HCEC 1CT (cell line): Measurements from ENCODE around the gene SIK3.
A peak's percentile ranks its signal among the peaks of the same experiment; 100 is the strongest.
"Not testable (repeated sequence)": the region's sequence is repeated elsewhere in the genome, so short reads cannot be mapped to it uniquely, and the experiment has no call there.

Experiments
- DNase-seq: peaks from one replicate; pipeline ENCODE4 v3.0.0-alpha.2; 2017

Gene SIK3

DNA sequence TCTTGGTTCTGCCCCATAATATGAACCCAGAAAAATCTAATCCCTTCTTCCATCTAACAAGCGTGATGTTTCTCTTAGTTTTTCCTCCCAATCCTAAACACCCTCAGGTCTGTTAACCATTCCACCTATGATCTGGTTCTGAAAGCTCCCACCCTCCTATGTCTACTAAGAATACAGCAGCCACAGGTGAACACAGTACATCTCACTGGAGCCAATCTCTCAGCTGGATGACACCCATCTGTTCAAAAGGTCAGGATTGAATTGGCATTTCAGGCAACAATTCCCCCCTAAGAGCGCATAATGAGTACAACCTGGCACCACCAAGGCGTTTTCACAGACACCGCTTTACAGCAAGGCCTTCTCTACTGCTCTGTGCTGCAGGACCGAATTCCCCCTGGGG, 241.8 kb downstream of the SIK3 start:
- no peak for DNase-seq

DNA sequence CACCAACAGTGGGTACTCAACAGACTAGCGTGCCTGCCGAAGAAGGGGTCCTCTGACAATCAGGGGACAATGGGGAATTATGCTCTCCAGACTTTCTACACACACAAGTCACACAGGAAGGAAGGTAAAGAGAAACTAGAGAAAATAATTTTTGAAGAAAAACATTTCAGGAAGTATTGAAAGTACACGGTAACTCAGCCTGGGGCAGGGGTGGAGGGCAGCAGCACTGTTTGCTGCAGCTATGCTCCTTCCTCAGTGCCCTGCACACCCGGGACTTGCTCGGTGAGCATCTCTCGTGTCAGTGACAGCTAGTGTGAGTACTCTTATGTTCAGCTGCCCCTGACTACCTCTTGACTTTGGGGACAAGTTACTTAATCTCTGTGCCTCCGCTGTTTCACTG, 242.8 kb downstream of the SIK3 start:
- DNase-seq, result no peak

DNA sequence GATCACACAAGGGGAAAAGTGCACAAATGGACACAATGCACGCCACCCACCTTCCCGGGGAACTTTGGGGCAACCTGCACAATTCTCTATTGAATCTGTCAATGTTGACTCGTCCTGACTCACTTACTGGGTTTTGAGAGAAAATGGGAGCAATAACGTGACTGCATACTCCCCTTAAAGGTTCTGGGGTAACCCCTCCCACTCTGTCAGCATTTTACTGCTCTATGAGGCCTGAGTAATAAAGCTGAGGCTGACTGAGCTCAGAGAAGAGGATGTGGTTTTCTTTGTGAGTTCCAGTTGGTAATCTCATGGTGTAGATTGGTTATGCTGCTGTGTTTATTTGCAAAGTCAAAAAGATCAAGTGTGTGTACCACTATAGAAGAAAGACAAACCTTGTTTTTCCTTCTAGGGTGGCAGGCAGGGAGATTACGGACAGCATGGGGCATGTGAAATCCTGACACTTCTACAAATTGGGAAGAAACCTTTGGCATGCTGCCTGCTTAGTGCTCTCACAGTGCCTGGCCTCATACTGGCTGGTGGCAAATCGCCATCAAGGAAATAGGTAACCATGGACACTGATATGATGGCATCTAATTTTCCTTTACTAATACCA, 244.7 kb downstream of the SIK3 start:
- peak; percentile 98 for DNase-seq

DNA sequence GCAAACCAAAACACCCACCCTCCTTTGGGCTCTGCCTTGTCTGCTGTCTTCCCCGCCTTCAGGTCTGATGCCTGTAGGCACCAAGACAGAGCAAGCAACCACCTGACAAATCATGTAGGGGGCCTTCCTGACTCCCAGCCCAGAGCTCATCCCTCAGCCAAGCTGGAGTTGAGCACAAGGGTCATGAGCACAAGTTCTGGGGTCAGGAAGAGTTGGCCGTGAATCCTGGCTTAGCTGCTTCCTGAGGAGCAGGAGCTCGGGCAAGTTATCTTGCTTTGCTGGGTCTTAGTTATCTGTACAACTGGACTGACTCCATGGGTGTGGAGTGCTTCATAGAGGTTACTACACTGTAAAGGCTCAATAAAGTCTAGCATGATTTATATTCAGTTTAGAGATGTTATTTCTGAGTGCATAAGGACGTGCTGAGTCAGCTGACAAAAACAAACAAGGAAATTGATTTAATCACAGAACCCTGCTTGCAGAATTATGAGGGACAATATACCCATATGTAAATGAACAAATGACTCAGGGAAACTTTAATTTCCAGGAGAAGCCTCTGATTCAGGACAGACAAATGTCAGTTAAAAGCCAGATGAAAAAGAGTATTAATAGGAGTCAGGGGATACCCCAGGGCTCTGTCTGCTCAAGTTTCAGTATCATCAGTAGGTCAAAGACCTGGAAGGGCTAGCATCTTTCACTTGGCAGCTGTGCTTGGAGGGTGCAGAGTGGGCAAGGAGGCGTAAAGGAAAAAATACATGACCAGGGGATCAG, 245.8 kb downstream of the SIK3 start:
- DNase-seq, result peak; percentile 80

DNA sequence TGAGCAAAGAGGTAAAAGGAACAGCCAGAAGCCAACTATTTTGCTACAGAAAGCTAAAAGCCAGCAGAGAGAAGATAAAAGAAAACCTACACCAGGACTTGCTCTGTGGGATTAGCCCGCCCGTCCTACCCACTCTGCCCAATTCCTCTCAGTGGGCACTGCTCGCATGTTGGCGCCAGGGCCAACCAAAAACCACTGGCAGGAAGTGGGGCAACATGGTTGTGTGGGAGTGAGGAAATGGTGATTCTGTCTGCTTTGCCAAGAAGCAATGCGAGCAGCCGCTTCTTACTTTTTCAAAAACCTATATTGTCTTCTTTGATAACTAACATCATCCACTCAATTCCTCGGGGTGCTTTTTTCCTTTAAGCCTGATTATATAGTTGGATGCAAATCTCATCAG, 246.6 kb downstream of the SIK3 start:
- DNase-seq, result no peak

DNA sequence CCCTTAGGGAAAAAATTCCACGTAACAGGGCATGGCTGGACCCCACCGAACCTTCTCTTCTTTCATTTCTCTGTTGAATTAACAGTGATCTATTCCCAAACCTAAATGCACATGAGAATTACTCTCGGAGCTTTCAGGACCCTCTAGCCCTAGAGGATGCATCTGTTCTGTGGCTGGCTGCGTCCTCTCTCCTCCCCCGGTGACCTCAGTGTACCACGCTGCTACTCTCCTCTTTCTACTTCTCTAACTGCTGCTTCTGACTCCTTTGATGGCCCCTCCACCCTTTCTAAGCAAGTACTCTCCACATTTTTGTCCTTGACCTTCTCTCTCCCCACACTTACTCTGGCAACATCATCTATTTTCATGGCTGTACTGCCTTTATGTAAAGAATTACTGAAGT, 248.7 kb downstream of the SIK3 start:
- no peak for DNase-seq

DNA sequence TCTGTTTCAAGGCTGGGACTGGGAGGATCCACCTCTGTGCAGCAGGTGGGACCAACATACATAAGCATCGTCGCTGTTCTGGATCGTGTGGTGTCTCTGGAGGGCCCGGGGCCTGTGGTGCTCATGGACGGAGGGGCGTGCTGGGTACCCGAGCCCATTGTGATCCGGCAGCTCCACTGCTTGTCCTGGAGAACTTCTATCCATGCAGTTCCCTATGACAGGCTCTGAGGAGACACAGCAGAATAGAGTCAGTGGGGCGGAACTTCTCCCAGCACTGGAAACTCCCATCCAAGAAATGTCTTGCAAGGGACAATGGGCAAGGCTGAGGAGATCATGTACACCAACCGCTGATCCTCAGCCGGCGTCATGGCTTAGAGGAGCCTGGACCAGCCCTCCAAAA, 249.2 kb downstream of the SIK3 start:
- no peak for DNase-seq

DNA sequence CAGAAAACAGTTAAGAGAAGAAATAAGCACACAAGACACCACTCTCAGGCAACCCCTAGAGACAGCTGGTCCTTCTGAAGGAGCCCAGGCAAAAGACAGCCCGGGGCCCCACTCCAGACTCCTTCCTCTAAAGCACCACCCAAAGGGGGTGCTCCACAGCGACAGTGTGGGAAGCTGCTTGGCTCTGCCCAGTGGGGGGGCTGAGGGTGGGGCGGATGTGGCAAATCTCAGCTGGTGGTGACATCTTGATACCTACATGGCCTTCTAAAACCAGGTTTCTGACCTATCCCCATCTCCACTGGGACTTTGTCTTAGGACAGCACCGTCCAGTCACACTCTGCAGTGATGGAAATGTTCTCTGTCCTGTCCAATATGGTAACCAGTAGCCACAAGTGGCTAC, 250.6 kb downstream of the SIK3 start:
- no peak for DNase-seq

DNA sequence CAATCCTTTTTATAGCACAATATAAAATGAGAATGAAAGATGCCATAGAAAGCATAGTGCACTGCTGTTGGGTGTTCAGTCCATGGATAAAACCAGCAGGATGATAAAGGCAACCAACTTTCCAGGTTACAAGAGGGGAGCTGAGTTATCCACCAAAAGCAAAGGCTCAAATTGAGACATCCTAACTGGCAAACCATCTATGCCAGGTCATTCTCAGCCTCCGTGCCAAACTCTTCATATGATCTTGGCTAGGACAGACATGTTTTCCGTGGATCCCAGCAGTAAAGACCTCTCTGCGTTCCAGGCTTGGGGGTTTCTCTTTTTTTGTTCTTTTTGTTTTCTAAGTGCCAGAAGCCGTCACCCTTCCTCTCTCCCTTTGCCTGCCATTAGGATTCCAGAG, 253.5 kb downstream of the SIK3 start:
- no peak for DNase-seq

DNA sequence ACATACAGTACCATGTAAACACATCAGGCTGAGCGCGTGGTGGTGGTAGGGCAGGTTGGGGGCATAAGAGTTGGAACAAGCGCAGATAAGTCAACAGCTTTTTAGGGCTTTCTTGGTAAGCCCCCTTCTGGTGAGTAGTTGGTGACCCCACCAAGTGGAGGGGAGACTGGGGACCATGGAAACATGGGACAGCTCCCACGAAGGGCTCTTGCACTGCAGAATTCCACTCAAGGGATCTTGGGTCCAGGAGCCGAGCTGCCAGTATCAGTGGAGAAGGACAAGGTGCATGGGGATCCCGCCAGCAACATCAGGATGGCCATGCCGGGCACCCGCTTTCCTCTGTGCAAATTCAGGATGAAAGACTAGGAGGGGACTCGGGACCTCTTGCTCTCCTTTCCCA, 254.6 kb downstream of the SIK3 start:
- DNase-seq, result no peak

DNA sequence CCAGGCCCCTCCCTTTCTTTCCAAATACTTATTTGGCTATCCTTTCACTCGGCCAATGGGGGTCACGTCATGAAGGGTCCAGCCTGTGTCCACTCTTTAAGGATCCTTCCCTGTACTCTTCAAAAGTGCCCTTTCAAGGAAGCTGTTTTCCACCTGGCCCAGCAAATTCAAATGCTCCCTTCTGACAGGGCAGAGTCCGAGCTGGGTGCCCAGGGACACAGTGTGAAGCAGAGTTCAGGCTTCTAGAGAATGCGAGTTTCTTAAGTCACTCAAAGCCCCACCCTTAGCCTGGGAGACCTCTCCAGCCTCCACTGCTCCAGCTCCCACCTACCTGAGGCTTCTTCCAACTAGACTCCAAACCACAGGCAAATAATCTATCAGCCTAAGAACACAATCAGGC, 255.3 kb downstream of the SIK3 start:
- DNase-seq, result no peak

DNA sequence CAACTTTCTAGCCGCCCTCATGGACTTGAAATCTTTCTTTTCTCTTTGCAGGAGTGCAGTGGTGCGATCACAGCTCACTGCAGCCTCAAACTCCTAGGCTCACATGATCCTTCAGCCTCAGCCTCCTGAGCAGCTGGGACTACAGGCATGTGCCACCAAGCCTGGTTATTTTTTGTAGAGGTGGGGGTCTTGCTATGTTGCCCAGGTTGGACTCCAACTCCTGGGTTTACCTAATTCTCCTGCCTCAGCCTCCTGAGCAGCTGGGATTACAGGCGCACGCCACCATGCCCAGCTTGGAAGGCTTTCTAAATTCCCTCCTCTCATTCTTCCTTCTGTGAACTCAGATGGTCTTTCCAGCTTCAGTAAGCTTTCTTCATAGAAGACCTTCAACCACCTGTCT, 256.1 kb downstream of the SIK3 start:
- DNase-seq, result no peak

DNA sequence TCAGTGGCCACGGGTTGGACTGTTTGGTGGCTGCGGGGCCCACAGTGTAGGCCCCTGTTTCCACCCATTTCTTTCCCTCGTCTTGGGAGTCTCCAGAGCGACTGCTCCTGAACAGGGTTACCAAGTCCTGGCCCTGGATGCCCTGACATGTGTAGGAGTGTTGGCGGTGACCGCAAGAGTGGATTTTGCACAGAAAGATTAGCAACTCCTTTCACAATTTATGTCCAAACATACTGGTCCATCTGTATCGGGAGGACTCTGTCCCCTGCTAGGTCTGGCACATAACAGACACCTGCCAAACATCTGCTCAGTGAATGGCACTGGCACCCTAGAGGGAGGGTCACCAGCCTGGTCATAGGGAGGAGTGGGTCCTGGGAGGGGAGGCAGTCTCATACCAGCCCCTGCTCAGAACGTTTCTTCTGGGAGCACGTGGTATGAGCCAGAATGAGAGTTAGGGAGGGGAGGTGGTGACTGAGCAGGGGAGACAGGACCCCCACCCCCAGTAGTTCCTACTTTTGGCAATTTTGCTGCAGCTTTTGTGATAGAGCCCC, 257.4 kb downstream of the SIK3 start:
- no peak for DNase-seq

DNA sequence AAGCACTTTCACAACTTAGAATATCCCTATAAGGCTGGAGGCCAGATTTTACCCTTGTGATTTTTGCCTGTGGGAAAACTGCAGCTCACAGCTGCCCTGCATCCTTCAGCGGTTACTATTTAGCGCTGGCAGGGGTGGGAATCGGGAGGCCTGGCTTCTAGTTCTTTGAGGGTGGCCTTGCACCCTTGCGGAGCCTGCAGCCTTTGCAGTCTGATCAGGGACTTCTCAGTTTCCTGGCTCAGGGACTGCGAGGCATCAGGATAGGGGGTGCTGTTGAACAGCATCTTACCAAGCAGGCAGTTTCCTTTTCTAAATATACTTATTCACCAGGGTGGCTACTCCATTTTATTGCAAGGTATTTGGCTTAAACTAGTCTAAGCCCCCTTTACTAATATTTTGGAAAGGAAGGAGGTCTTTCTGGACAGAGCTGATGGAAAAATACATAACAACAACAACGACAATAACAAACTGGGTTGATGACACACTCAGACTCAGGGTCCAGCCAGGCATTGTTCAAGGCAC, 257.9 kb downstream of the SIK3 start:
- no peak for DNase-seq

DNA sequence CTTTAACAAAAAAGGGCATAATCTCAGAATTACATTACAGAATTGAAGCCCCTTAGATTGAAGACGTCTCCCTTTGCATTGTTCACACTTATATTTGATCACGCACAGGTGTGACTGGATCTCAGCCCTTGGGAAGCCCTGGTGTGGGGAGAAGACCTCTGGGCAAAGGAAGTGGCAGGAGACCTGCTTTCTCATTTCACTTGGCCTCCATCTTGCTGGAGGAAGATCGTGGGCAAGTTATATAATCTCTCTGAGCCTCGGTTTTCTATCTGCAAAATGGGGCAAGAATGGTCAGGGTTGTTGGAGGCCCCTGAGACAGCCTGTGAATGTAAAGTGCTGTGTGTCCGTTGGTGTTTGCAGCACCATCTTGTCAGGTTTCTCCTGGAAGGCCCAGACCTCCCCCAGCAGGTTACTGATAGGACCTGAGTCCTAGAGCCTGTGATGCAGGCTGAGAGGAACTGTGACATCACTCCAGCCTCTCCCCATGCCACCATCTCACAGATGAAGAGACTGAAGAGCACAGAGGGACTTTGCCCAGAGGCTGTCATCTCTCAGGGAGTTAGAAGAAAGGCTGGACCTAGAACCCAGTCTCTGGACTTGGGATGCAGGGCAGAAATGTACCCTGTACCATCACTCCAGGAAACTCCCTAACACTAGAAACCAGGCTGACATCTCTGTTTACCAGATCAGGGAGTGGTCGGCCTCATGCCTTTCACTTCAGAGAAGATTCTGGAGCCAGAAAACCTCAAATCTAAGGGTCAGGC, 259.7 kb downstream of the SIK3 start:
- no peak for DNase-seq

DNA sequence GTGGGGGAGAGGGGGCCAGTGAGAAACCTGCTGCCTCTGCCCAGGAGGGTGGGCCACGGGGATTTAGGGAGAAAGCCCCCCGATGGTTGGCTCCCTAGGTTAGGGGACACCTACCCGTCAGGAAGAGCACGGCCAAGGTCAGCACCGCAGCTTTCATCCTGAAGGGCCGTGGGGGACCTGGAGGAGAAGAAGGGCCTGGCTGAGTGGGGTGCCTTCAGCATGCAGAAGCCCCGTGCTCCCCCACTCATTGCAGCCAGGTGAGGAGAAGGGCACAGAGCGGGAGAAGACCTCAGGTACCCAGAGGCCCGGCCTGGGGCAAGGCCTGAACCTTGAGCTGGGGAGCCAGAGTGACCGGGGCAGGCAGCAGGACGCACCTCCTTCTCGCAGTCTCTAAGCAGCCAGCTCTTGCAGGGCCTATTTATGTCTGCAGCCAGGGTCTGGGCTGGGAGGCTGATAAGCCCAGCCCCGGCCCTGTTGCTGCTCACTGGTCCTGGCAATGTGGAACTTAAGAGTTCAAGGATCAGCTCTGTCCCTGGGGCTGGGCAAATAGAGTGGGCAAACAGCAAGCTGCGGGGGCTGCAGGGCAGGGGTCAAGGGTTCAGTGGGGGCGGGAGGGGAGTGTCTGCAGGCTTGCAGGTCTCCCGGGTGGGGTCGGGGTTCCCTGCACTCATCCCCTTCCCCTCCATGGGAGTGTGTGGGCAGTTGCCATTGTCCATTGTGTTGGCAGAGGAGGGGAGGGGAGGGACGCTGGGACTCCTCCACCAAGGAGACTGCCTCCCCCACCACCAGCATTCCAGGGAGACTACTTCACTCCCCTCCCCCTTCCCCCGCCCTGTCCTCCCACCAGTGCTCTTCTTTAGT, 260.8 kb downstream of the SIK3 start, which contains the start of gene APOA1:
Gene APOA1 (minus strand): TSS at position 392 of the 861 bp plus-strand sequence. CDS start 235 bp downstream, at position 157.
- DNase-seq, result no peak

DNA sequence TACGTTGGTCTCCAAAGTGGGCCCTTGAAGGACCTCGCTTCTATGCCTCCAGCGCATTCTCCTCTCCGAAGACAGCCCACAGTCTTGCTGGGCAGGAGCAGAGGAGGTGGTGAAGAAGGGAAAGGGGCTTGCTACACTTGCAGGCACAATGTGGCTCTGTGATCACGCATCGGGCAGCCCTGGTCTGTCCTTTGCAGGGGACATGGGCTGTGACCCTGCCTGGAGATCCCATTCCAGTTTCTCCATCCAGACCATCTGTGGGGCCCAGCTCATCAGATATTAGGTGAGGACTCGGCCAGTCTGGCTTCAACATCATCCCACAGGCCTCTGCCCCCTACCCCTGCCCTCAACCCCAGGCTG, 261.6 kb downstream of the SIK3 start:
- no peak for DNase-seq

DNA sequence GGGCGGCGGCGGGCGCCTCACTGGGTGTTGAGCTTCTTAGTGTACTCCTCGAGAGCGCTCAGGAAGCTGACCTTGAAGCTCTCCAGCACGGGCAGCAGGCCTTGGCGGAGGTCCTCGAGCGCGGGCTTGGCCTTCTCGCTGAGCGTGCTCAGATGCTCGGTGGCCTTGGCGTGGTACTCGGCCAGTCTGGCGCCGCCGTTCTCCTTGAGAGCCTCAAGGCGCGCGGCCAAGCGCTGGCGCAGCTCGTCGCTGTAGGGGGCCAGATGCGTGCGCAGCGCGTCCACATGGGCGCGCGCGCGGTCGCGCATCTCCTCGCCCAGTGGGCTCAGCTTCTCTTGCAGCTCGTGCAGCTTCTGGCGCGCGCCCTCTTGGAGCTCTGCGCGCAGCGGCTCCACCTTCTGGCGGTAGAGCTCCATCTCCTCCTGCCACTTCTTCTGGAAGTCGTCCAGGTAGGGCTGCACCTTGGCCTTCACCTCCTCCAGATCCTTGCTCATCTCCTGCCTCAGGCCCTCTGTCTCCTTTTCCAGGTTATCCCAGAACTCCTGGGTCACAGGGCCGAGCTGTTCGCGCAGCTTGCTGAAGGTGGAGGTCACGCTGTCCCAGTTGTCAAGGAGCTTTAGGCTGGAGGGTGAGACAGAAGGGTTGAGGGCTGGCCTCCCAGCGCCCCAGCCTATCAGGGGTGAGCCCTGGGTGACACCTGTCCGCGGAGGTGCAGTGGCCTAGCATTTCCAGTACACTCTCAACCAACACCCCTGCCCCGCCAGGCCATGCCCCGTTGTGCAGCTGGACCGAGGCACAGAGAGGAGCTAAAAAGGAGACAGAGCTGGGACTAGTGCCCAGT, 262.2 kb downstream of the SIK3 start:
- peak; percentile 89 for DNase-seq

DNA sequence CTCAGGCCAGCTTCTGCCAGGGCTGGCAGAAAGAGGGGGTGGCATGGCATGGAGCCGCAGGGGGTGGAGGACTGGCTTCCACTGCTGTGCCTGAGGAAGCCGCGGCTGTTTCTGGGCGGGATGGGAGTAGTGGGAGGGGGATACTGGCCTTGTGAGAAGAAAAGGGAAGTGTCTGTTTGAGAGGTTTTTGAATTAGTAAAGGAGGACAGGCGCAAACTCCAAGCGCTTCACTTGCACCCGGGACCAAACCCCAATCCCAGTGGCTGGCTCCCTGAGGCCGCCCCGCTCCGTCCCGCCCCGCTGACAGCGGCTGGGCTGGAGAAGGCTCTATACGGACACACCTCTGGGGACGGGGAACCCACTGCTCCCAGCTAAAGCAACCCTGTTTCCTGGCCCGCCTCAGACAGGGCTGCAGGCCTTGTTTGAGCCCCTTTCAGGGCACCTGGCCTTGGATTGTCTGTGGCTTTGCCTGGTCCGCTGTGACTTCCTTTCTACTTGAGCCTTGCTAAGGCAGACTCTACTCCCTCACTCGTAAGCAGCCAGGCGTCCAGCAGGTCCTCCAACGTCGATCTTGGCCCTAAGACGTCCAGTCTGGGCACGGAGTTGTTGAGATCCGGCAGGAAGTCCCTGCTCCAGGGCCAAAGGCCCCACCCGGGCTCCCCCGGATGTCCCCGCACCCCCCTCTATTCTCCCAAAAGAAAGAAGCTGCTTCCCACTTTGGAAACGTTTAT, 263.0 kb downstream of the SIK3 start:
- no peak for DNase-seq

DNA sequence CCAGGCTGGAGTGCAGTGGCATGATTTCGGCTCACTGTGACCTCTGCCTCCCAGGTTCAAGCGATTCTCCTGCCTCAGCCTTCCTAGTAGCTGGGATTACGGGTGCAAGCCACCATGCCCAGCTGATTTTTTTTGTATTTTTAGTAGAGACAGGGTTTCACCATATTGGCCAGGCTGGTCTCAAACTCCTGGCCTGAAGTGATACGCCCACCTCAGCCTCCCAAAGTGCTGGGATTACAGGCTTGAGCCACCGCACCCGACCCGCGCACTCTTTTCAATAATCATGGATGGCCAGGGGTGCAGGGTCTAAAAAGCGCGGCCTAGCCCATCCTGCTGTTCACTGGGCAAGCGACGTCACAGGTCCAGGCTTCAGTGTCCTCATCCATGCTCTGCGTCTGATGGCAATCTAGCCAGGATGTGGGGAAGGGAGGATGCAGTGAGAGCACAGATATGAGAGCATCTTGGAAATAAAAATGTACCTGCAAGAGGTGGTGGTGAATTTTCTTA, 263.6 kb downstream of the SIK3 start:
- DNase-seq, result not testable (repeated sequence)
